ENCODE results near the gene TUBB1.

DNA sequence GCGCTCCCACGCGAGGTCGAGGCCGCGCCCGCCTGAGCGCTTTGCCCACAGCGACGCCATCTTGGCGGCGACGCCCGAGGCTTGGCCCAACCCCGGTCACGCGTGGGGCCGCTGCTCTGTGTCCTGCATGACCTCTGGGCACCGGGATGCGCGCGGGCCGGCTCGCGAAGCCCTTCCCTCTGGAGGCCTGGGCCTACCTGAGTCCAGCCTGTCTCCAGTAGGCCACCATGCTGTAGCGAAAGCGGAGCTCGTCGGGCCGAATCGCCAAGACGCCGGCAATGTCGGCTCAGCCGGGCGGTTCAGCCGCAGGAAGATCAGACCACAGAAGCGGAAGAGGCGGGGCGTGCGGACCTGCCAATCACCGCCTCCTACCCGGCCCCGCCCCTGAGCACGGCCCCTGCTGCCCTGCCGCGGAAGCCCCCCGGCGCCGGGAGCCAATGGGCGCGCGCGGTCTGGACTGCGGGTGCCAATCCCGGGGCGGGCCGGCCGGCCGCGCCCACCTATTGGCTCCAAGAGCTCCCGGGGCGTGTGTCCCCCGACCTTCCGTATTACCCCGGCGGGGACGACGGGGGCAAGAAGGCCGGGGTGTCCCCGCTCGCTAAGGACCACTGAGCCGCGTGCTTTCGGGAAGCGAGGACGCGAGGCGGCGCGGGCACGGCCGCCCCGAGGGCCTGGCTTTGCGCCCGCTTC, 12.9 kb downstream of the TUBB1 start, which contains the start of gene ATP5F1E:
- TF ChIP-seq CTCF (IDR thresholded peaks at IDR 0.05; ENCODE audit: low read depth, low read length) (no peak), EZH2phosphoT487 (IDR thresholded peaks at IDR 0.05; ENCODE audit: low read depth) (no peak)
